NCI-H345 treated with DMSO at 0.1 percent for 48 hours (cell line): ENCODE results near the gene MAML3.
"Not testable (repeated sequence)": the region's sequence is repeated elsewhere in the genome, so short reads cannot be mapped to it uniquely, and the experiment has no call there.

Experiments used
- DNase-seq: peaks from one replicate; lab custom pipeline; 2025; ENCODE audit not compliant: unreplicated experiment; lab: John Stamatoyannopoulos, UW

The MAML3 gene

DNA sequence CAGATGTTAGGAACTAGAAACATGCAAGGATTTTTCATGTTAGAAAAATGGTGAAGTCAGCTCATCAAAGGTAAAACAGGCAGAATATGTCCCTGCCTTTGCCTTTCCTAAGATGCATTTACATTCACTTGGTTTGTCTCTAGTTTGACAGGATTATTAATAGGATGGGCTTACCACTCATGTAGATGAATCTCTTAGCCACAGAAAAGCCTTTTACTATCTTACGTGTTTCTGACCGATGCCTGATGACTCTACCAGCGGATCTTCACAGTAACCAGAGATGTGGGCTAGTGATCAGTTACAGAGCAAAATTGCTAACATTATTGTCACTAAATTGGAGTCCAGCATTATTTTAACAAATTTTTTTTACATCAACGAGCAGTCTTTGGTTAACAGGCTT lies 187.6 kb downstream of the MAML3 start:
- no peak for DNase-seq

DNA sequence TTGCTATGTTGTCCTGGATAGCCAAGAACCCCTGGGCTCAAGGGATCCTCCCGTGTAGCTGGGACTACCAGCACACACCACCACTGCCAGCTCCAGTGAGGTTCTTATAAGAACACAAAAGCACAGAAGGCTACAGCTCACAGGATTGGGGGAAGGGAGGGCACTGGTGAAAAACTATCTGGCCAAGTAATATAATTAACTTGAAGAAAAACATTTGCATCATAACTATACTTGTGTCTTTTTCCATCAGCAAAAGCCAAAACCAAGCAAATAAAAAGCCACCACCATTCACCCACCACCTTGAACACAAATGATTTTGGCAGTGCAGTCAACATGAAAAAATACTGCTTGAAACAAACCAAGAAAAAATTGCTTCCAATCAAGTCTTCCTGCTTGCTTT lies 188.2 kb downstream of the MAML3 start:
- no peak for DNase-seq

DNA sequence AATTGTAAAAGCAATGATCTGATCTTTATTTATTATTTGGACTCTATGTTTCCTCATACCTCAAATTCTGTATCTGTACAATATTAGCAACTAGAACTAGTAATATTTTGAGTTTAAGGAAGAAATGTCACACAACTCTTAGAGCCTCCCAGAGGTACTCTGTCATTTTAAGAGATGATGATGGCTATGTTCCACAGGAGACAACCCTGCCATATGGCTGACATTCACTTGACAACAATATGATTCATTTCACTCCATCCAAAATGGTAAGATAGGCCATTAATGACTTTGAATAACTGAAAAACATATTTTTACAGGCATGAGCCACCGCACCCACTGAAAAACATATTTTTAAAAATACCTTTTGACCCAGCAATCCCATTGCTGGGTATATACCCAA lies 190.3 kb downstream of the MAML3 start:
- no peak for DNase-seq

DNA sequence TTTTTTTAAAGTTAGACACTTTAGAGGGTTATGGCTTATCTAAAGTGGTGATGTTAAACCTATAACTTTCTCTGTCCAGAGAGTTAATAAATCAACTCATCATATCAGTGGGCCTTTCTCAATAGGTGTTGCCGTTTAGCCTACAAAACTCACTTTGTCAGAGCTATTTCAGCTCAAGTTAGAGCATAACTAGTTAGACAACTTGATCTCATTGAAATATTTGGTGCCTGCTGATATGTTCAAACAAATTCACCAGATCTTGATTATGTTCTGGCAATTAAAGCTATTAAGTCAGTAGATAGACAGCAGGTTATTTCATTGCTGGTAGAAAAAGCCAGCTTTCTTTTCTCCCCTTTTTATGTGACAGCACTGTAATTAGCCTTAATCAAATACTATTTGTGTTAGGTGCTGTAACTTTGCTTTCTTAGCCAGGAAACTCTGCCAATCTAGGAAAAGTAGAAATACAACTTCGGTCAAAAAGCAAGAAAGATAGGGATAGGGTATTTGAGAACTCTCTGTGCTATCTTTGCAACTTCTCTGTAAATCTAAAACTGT lies 191.8 kb downstream of the MAML3 start:
- DNase-seq = no peak

DNA sequence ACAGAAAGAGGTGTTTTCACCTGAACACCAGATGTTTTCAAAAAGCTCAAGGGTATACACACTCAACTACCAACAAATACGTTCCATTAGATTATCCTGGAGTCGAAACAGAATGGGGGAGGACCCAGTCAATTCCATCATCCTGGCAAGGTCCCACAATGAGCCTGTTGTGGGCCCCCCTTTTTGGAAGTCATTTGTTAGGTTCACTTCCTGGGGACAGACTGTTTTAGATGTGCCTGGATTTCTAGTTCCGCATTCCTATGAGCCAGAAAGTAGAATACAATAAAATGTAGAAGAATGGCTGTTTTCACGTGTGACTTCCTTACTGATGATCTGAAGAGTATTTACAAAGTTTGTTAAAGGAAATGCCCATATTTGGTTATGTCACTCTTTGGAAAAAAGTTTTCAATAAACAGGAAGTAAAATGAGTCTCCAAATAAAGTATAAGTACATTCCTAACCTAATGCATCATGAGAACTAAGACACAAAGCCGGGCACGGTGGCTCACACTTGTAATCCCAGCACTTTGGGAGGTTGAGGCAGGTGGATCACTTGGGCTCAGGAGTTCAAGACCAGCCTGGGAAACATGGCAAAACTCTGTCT lies 192.5 kb downstream of the MAML3 start:
- DNase-seq = no peak

DNA sequence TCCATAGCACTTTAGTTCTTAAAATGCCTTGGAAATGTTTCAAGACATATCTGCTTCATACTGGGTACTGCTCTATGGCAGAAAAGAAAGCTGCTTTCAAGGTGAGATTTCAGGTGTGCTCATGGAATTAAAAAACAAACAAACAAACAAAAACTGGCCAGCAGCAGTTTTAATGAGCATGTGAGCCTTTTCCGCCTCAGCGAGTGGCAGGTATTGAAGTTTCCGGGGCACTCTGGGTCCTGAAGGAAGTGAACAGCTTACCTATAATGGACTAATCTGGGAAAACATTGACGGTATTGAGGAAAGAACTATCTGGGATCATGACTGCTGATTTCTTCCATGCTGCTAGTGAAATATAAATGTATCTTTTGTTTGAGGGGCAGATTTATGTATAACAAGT lies 194.6 kb downstream of the MAML3 start:
- DNase-seq = no peak

DNA sequence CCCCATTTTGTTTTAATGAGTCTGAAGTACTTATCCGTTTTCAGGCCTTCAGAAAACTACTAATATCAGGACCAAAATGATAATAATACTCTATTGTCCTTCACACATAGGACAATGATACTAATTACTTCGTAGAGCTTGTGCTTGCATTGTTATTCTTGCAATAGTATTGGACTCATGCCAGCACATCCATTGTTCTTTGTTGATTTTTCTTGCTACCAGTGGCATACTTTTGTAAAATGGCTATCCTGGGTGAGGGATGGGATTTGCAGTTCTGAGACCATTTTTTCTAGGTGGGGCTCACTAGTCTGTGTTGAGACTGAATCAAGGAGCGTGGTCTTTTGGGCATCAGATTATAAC lies 195.3 kb downstream of the MAML3 start:
- DNase-seq = peak; percentile 43

DNA sequence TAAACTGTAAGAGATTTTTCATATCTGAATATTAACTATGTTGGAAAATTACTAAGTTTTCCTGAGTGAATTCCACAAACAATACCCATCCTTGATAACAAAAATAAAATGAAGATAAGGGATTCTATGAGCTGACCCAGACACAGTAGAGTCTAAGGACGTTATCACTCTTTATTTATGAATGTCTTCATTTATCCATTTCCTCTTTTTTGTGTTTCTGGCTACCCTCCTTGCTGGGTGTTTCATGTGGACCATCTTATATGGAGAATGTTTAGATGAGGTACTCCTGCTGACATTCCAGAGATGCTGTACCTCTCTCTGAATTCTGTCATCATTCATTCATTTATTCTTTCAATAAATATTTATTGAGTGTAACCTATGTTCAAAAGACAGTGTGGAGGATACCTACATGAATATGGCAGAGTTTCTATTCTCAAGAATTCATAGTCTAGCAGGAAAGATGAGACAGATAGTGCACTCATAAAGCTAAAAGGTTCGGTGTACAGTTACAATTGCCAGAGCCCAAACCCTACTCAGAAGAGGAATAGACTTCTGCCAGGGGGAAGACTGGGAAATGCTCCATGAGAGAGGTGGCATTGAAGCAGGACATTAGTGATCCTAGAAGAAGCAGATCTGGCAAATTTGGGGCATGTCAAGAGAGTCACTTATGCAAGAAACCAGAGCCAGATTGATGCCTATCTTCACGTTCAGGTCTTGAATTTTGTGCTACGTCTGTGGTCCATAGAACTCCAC lies 195.8 kb downstream of the MAML3 start:
- no peak for DNase-seq

DNA sequence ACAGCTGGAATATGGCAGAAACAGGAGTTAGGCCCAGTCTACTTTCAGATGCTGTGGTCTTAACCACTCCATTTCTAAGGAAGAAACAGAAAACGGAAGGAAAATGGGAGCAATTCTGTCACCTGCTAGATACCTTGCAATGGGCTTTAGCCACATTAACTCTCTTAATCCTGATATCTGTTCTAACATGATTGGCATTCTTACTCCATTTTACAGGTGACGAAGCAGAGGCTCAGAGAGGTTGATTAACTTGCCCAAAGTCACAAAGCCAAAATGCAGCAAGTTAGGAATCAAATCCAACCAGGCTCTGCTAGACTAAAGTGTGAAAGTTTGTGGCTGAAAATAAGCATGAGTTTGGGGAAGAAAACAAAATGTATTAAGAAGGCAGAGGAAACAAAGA lies 196.9 kb downstream of the MAML3 start:
- DNase-seq = no peak

DNA sequence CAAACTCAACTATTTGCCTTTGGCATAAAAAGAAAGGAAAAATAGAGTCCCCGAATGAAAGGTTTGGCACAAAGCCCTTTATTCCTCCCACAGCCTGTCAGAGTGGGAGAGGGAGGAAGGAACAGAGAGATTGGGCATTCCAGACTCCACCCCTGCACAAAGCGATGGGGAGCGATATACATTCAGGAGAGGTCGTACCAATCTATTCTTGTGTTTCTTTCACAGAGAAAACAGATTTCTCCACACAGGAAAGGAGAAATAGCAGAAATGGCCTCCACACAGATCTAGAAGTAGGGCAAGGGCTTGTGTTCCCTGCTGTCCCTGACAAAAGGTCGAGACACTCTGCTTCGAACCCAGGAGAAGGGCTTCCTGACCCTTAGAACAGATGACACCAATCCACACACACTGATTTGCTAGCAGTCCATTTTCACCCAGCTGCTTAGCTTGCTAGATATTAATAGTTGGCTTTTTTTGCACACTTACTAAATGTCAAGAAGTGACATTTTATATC lies 197.4 kb downstream of the MAML3 start:
- DNase-seq = no peak

DNA sequence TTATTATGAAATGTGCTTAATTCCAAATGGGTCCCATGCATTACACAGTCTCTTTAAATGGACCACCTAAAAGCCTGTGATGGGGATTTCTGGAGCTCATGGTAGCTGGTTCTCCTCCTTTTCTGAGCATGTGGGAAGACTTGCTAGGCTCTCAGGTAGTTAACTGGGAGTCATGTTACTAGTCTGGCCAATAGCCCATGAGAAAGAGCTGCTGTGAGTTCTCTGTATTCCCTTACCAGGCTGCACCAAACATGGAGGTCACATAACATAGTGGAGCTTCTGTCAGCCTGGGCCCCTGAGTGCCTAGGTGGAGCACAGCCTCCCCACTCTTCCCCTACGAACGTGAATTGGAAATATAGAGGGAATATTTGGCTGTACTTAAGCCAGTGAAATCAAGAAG lies 198.4 kb downstream of the MAML3 start:
- no peak for DNase-seq

DNA sequence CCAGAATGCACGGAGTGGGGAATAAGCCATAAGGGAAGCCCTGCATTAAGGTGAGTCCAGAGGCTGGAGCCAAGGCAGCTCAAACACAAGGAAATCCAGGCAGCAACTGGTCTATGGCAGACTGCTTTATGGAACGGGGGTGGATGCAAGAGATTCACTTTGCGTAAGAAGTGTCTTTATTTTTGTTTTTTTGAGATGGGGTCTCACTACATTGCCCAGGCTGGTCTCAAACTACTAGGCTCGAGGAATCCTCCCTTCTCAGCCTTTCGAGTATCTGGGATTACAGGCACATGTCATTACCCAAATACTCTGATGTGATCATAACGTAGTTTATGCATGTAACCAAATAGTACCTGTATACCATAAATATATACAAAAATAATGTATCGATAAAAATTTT lies 199.5 kb downstream of the MAML3 start:
- no peak for DNase-seq

DNA sequence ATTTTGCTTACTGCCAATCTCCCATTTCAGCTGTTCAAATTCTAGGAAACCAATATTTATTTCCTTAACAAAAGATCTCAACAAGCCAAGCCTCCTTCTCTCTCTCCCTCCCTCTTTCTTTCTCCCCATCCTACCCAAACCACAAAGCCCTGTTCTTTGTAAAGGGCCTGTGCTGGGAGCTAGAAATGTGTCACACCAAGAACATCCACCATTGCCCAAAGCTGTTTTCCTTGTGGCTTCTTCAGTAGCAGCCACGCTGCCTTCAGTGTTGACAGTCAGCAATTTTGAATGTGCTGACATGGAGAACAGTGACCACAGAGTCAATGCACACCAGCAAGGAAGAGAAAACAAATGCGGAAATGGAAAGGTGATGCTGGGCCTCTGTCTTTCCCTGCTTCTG lies 203.0 kb downstream of the MAML3 start:
- DNase-seq = no peak

DNA sequence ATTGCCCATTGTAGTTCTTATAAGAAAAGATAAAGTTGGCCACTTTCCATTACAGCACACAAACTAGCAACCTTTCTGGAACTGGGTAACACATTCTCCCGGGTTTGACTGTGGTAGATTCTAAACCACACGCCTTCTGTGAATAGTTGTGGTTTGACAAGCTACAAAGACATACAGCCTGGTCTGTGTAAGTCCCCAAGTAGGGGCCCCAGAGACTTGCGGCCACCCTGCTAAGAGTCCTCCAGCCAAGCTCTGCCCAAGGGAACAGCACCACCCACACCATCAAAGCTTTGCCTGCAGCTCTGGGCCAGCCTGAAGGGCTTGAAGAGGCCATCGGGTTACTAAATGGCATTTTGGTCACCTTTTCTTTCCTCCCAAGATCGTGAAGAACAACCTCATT lies 203.4 kb downstream of the MAML3 start:
- no peak for DNase-seq

DNA sequence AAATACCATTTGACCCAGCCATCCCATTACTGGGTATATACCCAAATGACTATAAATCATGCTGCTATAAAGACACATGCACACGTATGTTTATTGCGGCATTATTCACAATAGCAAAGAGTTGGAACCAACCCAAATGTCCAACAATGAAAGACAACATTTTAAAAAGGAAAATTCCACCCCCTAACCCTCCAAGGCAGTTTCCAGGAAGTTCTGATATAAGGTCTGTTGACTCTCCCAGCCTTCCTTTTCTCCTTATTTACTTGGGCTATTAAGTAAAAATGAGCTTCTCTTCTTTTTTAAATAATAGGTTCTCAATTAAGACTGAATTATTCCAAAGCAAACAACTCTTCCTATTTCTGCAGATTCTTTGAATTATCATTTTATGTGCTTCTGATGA lies 209.1 kb downstream of the MAML3 start:
- DNase-seq = not testable (repeated sequence)

DNA sequence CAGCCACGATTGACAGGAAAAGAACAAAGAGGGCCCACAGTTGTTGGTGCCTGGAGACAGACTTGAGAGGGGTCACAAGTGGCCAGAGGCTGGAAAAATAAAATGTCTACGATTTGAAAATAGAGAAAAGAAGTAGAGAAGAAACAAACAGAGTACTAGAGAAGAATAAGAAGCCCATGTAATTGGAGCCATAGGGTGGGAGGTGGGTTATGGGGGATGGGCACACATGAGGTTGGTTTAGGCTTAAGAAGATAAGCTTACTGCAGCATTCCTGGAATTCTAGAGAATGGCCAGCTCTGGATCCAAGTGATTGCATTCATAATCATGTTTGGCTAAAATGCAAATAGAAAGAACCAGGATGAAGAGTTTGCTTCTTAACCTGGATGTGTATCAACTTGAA lies 210.7 kb downstream of the MAML3 start:
- no peak for DNase-seq

DNA sequence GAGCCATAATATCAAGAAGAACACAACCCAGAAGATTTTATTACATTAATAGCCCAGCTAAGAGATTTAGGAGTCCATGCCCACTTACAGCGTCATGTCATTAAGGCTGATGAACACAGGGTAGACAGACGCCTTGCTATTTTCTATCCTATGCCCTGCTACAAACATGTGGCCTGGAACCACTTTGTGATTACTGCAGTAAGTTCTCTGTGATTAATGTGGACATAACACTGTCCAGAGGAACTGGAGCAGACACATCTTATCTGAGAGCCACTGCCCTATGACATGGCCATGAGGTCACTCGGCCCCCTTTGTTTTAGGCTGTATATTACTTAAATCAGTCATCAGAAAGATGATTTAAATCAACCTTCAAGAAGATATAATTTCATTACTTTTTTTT lies 211.7 kb downstream of the MAML3 start:
- DNase-seq = no peak

DNA sequence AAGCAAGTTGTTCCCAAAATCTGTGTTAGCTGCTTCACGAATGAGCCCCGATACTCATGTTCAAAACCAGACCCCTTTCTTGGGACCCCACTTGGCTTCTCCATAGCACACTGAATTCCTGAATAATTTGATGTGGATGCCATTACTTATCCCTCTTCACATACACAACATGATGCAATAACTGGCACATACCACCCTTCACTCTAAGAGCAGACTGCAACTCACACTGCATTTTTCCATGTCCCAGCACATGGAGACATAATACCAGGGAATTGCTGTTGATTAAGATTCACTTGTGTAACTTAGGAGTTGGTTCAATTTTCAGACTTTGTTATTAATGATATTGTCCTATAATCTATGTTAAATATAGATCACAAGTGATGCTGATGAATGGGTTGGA lies 213.4 kb downstream of the MAML3 start:
- DNase-seq = no peak

DNA sequence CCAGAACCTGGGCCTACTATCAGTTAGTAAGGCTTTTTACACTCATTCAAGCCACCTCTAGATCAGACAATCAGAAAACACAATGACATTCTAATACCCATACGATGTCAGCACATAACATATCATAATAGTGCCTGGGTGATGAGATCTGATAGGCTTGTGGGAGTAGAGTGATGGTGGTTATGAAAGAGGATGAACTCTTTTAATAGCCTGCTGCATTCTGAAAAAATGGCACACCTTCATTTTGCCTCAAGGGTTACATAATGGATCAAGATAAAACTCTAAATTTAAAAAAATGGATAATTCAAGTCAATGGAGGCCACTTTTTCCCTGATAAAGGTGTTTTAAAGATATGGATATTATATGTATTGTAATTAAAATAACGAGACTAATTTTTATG lies 215.6 kb downstream of the MAML3 start:
- no peak for DNase-seq

DNA sequence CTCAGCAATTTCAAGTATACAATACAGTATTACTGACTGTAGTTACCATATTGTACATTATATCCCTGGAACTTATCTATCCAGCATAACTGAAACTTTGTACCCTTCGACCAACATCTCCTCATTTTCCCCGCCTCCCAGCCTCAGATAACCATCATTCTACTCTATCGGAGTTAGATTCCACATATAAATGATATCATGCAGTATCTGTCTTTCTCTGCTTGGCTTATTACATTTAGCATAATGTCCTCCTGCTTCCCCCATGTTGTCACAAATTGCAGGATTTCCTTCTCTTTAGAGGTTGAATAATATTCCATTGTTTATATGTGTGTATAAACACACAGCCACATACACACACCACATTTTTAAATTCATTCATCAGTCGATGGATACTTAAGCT lies 218.1 kb downstream of the MAML3 start:
- DNase-seq = no peak

DNA sequence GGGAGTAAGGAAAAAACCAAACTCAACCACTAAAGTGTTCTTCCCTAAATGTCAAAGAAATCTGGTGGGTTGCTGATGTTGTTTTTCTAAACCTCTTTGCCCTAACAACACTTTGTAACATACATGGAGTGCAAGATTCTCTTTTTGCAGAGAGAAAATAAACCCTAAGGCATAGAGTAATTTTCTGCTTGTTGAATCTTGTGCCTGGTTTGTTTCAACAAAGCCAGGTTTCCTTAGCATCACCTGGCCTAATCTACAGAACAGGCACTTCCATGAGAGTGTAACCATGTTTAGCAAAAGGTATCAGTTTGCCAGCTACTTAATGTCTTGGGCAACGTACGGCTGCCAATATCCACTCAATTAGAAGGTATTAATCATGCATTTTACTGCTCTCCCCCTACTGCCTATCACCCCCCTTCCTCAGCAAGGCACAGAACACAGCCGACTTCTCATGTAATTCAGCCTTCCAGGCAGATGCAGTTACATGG lies 219.2 kb downstream of the MAML3 start:
- no peak for DNase-seq

DNA sequence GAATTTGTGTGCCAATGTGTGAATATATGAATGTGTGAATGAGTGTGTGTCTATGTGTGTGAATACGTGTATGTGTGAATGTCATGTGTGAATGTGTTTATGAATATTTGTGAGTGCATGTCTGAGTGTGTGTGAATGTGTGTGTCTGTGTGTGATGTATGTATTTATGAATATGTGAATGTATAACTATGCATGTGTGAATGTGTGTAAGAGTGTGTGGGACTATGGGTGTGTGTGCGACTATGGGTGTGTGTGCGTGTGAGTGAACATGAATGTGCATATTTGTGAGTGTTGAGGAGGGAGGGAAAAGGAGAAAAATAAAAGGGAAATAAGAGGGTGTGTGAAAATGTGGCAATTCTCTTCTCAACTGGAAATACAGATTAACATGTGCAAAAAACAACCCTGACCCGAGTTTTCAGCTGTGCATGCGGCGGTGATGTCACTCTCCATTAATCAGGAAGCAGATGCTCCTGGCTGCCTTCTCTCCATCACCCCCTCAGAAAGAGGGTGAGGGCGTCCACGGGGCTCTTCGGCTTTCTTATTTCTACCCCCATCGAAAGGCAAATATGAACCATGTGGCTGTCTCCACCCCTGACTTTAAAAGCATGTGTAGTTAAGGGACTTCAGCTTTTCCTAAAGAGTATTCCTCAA lies 219.8 kb downstream of the MAML3 start:
- DNase-seq = no peak
